HL-60 (cell line): Measurements from ENCODE around the gene NLRC5.

Experiments used
- POLR2AphosphoS5 ChIP-seq: IDR thresholded peaks from 2 replicates; pipeline ENCODE4 v1.6.1; 2012; ENCODE audit warnings: low read depth
- TF ChIP-seq, protein P1 (sequence below): IDR thresholded peaks from one replicate; pipeline ENCODE4 v1.5.1; 2011; ENCODE audit warnings: low read length, control low read depth, inconsistent platforms; ENCODE audit not compliant: insufficient read depth
- TF ChIP-seq, protein P2 (sequence below): IDR thresholded peaks from 2 replicates; pipeline ENCODE4 v1.6.1; 2012; ENCODE audit warnings: low read depth; ENCODE audit not compliant: insufficient replicate concordance

DNA sequence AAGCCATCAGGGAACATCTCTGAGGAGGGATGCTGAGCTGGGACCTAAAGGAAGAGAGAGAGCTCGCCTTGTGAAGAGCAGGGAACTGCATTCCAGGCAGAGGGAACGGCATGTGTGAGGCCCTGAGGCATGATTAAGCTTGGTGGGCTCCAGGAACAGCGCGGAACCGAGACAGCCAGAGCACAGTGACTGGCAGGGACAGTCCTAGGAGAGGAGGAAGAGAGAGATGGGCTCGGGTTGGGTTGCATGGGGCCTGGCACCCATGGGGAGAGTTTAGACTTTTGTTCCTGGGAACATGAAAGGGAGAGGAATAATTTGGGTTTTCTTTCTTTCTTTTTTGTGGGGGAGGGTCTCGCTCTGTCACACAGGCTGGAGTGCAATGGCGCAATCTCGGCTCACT is 63.8 kb downstream of the NLRC5 start:
- TF ChIP-seq, protein P1, sequence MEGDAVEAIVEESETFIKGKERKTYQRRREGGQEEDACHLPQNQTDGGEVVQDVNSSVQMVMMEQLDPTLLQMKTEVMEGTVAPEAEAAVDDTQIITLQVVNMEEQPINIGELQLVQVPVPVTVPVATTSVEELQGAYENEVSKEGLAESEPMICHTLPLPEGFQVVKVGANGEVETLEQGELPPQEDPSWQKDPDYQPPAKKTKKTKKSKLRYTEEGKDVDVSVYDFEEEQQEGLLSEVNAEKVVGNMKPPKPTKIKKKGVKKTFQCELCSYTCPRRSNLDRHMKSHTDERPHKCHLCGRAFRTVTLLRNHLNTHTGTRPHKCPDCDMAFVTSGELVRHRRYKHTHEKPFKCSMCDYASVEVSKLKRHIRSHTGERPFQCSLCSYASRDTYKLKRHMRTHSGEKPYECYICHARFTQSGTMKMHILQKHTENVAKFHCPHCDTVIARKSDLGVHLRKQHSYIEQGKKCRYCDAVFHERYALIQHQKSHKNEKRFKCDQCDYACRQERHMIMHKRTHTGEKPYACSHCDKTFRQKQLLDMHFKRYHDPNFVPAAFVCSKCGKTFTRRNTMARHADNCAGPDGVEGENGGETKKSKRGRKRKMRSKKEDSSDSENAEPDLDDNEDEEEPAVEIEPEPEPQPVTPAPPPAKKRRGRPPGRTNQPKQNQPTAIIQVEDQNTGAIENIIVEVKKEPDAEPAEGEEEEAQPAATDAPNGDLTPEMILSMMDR, result no peak
- TF ChIP-seq, protein P2, sequence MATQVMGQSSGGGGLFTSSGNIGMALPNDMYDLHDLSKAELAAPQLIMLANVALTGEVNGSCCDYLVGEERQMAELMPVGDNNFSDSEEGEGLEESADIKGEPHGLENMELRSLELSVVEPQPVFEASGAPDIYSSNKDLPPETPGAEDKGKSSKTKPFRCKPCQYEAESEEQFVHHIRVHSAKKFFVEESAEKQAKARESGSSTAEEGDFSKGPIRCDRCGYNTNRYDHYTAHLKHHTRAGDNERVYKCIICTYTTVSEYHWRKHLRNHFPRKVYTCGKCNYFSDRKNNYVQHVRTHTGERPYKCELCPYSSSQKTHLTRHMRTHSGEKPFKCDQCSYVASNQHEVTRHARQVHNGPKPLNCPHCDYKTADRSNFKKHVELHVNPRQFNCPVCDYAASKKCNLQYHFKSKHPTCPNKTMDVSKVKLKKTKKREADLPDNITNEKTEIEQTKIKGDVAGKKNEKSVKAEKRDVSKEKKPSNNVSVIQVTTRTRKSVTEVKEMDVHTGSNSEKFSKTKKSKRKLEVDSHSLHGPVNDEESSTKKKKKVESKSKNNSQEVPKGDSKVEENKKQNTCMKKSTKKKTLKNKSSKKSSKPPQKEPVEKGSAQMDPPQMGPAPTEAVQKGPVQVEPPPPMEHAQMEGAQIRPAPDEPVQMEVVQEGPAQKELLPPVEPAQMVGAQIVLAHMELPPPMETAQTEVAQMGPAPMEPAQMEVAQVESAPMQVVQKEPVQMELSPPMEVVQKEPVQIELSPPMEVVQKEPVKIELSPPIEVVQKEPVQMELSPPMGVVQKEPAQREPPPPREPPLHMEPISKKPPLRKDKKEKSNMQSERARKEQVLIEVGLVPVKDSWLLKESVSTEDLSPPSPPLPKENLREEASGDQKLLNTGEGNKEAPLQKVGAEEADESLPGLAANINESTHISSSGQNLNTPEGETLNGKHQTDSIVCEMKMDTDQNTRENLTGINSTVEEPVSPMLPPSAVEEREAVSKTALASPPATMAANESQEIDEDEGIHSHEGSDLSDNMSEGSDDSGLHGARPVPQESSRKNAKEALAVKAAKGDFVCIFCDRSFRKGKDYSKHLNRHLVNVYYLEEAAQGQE, result no peak
- TF ChIP-seq POLR2AphosphoS5, result no peak
